HG02943 (cell line): ENCODE data around the gene ATP1B4.
"Not testable (repeated sequence)": the region's sequence is repeated elsewhere in the genome, so short reads cannot be mapped to it uniquely, and the experiment has no call there.

Source experiments
- ATAC-seq: cut with Tn5 transposase; IDR thresholded peaks from one replicate; pipeline ENCODE4 v1.9.1; 2021; ENCODE audit warnings: mild to moderate bottlenecking, low read depth, moderate library complexity; ENCODE audit not compliant: unreplicated experiment

ATP1B4 gene

GRCh38 chrX:120361764-120362305 is at the start of gene ATP1B4:
Gene ATP1B4, plus strand, starts transcription at chrX:120362089. Its CDS starts 80 bp downstream, at chrX:120362169.
- no peak for ATAC-seq

GRCh38 chrX:120315776-120316175 is 46.1 kb upstream of the ATP1B4 start:
- ATAC-seq, result no peak

- ATAC-seq, result no peak
These were observed 45.2 kb upstream of the ATP1B4 start for GRCh38 chrX:120316587-120317283.

GRCh38 chrX:120318411-120318810 is 43.5 kb upstream of the ATP1B4 start:
- ATAC-seq, result no peak

- ATAC-seq, result no peak
These were observed 40.2 kb upstream of the ATP1B4 start for GRCh38 chrX:120321520-120322281.

GRCh38 chrX:120331116-120331515 is 30.8 kb upstream of the ATP1B4 start:
- ATAC-seq, result no peak

DNA sequence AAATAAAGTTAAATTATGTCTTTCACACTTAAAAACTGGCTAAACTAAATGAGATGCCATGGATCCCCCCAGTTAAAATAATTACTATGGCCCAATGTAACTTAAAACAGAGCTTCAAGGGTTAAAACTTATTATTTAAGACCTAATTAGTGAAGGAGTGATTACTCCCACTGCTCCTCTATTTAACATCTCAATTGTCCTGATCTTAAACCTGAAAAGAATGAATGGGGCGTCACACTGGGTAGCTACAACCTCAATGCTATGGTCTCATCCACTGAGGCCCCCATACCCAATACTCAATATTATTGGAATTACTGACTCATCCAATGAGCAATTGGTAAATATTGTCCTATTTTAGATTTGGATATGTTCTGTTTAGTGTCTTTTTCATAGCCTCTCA is 29.5 kb upstream of the ATP1B4 start:
- no peak for ATAC-seq

GRCh38 chrX:120334151-120334550 is 27.7 kb upstream of the ATP1B4 start:
- no peak for ATAC-seq

GRCh38 chrX:120334603-120335002 is 27.3 kb upstream of the ATP1B4 start:
- no peak for ATAC-seq

DNA sequence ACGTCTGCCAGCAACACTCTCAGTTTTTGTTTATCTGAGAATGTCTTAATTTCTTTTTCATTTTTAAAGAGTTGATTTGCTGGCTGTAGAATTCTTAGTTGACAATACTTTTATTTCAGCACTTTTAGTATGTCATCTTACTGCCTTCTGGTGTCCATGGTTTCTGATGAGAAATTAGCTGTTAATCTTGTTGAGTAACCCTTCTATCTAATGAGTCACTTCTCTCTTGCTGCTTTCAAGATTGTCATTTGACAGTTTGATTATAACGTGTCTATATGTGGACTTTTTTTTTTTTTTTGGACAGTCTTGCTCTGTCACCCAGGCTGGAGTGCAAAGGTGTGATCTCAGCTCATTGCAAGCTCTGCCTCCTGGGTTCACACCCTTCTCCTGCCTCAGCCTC is 26.6 kb upstream of the ATP1B4 start:
- ATAC-seq, result no peak

DNA sequence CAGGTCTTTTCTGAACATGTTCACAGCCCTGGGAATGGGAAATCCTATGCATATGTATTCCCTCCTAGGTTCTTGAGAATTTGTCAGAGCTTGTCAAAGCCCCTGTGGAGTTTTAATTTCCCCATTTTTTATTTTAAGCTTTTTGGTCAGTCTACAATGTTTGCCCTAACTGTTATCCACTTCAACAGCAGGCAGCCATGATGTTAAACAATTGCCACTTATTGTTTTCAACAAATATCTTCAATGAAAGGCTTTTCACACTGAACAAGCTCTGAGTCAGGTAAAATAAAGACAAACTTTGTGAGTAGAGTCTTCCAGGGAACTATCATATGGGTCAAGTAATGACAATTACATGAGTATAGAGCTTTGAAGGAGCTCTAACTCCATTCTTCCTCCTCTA is 25.0 kb upstream of the ATP1B4 start:
- ATAC-seq, result no peak

- ATAC-seq, result not testable (repeated sequence)
These were observed 17.3 kb upstream of the ATP1B4 start for GRCh38 chrX:120344566-120344965.

- no peak for ATAC-seq
These were observed 11.3 kb upstream of the ATP1B4 start for GRCh38 chrX:120350450-120351138.

GRCh38 chrX:120356084-120356483 is 5.8 kb upstream of the ATP1B4 start:
- ATAC-seq, result no peak

- no peak for ATAC-seq
These were observed 4.7 kb upstream of the ATP1B4 start for GRCh38 chrX:120357186-120357585.

- no peak for ATAC-seq
These were observed 3.0 kb upstream of the ATP1B4 start for GRCh38 chrX:120358737-120359456.

GRCh38 chrX:120365320-120365719 is 3.4 kb downstream of the ATP1B4 start:
- ATAC-seq, result no peak

DNA sequence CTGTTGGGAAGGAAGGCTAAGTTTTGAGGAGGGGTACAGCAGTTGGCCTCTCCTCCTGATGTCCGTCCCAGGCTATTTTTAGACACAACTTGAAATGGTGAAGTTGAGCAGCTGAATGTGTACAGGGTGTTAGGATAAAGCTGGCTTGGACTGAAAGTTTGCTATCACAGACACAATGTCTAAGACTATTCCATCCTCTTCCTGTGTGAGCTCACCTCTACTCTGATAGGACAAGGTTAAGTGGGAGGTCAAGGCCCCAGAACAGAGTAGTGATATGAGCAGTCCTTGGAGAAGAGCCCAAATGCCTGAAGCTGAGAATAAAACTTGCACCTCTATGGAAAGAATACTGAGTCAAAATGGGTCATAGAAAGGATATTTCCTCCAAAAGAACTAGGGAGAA is 4.1 kb downstream of the ATP1B4 start:
- ATAC-seq, result no peak

GRCh38 chrX:120366794-120367193 is 4.9 kb downstream of the ATP1B4 start:
- ATAC-seq, result no peak

GRCh38 chrX:120367402-120368109 is 5.7 kb downstream of the ATP1B4 start:
- ATAC-seq, result no peak
